GM18520 (cell line): ENCODE measurements around the gene EYA2.
"Not testable (repeated sequence)": the region's sequence is repeated elsewhere in the genome, so short reads cannot be mapped to it uniquely, and the experiment has no call there.

Source experiments
- ATAC-seq: cut with Tn5 transposase; IDR thresholded peaks from one replicate; pipeline ENCODE4 v1.9.1; 2021; ENCODE audit not compliant: unreplicated experiment

The EYA2 gene

DNA sequence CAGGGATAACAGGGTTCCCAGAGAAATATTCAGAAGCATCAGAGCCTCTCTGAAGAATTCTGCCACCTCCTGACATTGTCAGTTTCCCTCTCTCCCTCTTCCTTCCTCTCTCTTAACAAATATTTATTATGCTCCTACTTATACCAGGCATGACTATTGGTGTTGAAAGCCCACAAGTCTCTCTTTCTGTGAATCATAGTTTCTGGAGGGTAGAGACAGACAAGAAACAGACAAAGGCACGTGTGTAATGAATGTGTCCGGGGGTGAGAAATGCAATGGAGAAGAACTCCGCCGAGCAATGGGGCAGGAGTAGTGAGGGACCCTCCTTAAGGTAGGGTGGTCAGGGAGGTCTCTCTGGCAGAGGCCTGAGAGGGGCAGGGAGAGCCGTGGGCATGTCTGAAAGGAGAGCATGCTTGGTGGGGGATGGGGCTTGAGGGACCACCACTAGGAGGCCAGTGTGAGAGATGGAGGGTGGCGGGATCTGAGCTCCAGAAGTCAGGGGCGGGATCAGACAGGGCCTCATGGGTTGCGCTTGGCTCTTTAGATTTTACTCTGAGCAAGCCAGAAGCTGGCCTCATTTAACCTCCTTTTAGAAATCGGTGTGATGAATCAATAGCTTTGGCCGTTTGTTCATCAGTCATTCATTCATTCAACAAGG lies 57.3 kb downstream of the EYA2 start:
- ATAC-seq, result no peak

DNA sequence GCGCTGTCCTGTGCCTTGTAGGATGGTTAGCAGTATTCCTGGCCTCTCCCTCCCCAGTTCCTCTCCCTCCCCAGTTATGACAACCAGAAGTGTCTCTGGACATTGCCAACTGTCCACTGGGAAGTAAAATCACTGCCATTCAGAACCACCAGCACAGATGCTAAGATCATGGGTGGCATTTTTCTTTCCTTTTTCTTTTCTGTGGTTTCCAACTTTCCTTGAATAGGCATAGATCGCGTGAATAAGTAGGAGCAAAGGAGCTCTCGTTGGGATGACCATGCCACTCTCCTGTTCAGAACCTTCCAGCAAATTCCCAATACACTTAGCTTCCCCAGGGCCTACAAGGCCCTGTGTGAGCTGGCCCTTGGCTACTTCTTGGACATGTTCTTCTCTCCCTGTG lies 59.0 kb downstream of the EYA2 start:
- ATAC-seq, result no peak

GRCh38 chr20:46954490-46955038 lies 59.9 kb downstream of the EYA2 start:
- ATAC-seq, result no peak

- ATAC-seq, result no peak
Observed at GRCh38 chr20:46955601-46956556, 61.2 kb downstream of the EYA2 start.

GRCh38 chr20:46959081-46959692 lies 64.5 kb downstream of the EYA2 start:
- no peak for ATAC-seq

- ATAC-seq, result no peak
Observed at GRCh38 chr20:46959821-46960220, 65.2 kb downstream of the EYA2 start.

GRCh38 chr20:46960536-46960935 lies 65.9 kb downstream of the EYA2 start:
- no peak for ATAC-seq

DNA sequence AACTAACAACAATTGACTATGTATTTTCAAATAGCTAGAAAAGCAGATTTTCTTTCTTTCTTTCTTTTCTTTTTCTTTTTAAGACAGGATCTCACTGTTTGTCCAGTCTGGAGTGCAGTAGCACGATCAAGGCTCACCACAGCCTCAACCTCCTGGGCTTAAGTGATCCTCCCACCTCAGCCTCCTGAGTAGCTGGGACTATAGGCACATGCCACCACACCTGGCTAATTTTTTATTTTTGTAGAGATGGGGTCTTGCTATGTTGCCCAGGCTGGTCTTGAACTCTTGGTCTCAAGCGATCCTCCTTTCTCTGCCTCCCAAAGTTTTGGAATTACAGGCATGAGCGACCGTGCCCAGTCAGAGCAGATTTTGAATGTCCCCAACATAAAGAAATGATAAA lies 67.3 kb downstream of the EYA2 start:
- not testable (repeated sequence) for ATAC-seq

DNA sequence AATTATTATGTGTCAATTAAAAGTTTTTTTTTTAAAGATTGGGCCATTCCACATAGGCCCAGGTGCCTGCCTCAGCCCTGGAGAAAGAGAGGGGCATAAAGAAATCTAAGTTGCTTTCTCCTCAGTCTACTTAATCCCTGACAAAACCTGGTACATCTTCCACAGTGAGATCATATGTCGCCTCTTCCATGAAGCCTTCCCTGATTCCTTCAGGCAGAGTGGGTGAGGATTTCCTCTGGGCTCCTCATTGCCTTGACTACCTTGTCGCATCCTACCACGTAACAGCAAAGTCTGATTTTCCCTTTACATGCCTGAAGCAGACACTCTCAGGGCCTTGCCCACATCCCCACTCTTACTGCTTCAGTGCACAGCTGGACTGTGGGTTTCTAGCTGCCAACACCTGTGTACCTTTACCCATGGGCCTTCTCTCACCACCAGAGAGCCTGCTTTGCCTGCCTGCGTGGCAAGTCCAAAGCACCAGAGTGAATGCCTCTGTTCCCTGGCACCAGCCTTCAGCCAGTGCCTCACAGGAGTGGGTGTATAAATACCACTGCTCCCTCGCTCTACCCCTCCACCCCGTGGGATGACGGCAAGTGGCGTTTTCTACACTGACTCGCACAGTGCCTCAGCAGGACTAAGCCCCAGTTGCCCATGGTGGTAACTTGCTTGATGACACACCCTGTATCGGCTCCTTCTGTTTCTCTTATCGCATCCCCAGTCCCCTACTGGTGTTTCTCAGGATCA lies 68.0 kb downstream of the EYA2 start:
- ATAC-seq, result no peak

GRCh38 chr20:46963196-46963529 lies 68.5 kb downstream of the EYA2 start:
- ATAC-seq, result no peak

DNA sequence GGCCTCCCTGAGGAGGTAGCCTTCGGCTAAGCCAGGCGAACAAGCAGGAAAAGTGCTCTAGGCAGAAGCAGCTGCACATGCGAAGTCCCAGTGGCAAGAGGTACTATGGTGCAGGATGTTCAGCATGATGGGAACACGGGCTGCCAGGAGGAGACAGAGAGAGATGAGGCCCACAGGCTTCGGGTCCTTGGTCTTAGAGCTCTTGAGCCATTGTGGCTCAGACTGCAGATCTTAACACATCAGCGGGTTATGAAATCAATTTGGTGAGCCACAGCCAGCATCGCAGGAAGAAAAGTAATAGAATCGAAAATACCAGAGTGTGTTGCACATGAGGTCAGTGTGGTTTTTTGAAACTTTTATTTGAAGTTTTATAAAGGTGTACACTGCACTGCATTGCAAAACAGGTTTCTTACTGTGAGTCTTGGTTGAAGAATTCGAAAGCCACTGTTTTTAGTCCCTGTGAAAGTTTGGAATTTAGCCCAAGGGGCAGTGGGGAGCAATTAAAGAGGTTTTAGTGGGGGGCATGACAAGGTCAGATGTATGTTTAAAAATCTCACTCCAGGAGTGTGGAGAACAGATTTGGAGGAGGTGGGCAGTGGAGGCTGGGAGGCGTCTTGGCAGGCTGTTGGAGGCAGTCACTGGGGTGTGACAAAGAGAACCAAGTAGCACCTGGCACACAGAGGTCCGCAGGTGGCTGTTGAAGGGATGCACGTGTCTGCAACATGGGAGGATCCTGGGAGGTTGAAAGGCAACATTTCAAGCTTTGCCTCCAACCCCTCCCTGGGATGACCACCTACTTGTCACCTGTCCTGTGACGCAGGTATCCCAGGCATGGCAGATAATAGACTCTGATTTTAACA lies 69.3 kb downstream of the EYA2 start:
- ATAC-seq, result no peak

DNA sequence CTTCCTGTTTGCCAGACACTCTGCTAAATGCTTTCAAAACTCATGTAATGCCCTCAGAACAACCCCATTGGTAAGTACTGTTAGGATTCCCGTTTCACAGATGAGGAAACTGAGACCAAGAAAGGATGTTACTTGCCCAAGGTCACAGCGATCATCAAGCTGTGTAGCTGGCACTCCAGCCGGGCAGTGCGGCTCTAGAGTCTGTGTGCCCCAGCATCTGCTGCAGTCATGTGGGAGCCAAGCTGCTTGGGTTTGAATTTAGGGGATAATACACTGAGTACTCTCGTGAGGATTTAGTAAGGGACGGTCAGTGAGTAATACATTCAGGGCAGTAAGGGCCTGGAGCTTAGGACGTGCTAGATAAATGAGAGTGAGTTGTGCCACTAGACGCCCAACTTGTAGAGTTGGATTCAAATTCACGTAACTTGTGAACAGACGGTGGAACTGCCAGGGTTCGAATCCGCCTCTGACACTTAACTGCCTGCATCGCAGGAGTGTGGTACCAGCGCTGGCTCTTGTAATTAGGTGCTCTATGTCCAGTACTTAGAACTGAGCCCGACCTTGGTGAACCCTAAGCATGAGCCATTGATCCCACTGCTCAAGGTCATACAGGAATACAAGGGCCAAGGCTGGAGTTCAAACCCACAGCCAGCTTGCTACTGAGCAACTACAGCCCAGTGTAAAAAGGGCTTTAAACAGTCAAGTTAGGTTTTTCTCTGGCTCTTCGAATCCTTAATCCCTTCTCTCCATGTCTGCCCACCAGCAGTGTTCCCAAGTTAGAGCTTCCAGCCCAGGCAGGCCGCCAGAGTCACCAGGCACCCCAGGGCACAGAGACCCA lies 70.2 kb downstream of the EYA2 start:
- no peak for ATAC-seq

- ATAC-seq, result no peak
Observed at GRCh38 chr20:46965477-46965876, 70.8 kb downstream of the EYA2 start.

DNA sequence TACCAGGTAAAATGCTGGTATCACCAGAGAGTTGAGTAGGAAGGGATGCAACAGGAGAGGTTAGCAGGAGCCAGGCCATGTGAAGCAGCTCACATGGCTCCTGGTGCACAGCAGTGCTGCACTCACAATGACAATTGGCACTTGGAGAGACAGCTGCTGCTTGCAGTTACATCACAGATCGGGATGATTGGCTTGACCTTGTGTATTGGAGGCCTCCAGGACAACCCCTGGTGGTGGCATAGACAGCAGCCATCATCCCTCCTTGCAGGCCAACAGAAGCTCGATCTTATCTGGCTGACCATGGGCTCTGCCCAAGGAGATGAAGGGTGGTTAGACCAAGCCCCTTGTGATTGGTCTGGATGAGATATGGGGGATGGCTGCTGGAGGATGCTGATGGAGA lies 73.0 kb downstream of the EYA2 start:
- no peak for ATAC-seq

DNA sequence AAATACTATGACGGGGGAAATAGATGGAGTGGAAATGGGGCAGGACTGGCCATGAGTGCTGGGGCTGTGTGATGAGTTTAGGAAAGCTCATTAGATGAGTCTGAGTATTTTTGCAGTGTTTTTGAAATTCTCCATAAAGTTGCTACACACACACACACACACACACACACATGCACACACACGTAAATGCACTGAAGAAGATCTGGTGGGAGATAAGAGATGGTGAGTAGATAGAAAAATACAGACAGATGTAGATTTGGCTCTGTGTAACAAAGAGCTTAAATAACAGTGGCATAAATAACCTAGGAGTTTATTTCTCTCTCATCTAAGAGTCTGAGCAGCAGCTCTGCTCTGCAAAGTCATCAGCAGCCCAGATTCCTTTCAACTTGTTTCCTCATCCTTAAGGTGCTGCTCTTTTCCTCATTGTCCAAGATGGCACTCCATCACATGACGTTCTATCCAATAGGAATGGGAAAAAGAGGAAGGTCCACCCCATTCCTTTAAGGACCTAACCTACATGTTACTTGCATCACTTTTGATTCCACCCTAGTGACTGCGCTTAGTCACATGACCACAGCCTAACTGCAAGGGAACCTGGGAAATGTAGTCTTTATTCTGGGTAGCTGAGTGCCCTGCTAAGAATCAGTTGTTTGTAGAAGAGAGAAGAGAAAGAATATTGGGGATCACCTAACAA lies 76.4 kb downstream of the EYA2 start:
- no peak for ATAC-seq

DNA sequence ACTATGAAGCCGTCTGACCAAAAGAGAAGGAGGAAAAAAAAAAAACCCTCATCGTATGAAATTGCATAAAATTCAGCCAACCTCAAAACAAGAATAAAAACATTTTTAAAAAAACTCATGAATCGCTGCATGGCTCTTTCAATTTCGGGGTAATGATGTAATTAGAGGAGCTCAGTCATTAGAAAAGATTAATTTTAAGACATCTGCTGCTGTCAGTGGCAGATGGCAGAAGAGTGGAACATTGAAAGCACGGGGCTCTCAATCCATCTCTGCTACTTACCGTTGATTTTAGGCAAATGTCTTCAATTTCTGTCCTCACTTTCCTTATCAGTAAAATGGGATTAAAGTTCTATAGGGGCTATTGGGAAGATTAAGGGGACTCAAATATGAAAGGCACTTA lies 79.1 kb downstream of the EYA2 start:
- no peak for ATAC-seq

DNA sequence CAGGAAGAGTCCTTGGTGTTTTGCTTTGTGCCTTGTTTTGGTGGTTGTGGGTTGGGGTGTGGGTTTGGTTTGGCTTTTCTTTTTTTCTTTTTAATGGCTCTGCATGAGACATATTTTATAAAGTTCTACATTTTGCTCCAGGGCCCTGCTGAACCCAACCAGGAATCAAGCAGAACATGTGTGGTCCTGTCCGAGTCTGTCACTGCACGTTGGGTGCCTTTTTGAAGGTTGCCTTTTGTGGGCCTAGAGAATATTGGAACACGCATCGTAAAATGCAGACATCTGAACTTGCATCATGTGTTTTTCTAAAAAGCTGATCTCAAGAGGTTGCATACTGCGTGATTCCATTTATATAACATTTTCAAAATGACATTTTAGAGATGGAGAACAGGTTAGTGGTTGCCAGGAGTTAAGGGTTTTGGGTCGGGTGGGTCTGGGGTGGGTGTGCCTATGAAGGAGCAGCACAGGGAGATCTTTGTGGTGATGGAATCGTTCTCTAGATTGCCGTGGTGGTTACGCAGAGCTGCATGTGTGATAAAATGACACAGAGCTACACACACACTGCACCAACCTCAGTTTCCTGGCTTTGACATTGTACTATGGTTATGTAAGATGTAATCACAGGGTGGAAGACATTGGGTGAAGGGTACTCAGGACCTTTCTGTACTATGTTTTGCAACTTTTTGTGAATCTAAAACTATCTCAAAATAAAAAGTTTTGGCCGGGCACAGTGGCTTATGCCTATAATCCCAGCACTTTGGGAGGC lies 80.2 kb downstream of the EYA2 start:
- ATAC-seq, result no peak

DNA sequence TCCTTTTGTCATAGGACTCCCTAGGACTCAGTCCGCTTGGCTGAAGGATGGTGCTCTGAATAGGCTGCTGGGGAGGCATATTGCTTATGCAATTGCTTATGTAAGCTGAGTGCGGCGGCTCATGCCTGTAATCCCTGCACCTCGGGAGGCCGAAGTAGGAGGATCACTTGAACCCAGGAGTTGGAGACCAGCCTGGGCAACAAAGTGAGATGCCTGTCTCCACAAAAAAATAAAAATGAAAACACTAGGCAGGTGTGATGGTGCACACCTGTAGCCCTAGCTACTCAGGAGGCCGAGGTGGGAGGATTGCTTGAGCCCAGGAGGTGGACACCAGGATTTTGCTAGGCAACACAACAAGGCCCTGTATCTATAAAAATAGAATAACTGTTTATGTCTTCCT lies 81.3 kb downstream of the EYA2 start:
- no peak for ATAC-seq
